ENCODE results near the gene CCDC73.
"Not testable (repeated sequence)": the region's sequence is repeated elsewhere in the genome, so short reads cannot be mapped to it uniquely, and the experiment has no call there.

Gene CCDC73

DNA sequence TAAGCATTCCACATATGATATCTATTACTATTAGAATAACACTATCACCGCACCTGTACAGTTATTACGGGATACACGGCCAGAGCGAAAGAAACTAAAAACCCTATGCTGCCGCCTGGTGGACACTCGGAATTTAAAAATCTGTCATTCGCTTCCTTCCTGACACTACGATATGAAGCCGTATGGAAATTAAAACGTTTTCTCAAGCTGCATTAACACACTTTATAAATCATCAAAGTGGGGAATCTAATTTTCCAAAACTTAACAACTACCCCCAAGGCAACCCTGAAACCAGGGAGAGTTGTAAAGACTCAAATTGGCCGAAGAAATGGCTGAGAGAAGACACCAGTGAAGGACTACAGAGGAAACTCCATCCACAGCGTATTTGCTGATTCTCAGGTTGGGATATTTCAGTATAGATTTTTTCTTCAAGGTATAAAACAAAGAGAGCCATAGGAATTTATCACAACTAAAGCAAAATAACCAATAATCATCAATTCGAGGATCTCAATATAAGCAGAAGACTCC is 1.4 kb downstream of the CCDC73 start:
- peak; percentile 76 to 81 for DNase-seq

DNA sequence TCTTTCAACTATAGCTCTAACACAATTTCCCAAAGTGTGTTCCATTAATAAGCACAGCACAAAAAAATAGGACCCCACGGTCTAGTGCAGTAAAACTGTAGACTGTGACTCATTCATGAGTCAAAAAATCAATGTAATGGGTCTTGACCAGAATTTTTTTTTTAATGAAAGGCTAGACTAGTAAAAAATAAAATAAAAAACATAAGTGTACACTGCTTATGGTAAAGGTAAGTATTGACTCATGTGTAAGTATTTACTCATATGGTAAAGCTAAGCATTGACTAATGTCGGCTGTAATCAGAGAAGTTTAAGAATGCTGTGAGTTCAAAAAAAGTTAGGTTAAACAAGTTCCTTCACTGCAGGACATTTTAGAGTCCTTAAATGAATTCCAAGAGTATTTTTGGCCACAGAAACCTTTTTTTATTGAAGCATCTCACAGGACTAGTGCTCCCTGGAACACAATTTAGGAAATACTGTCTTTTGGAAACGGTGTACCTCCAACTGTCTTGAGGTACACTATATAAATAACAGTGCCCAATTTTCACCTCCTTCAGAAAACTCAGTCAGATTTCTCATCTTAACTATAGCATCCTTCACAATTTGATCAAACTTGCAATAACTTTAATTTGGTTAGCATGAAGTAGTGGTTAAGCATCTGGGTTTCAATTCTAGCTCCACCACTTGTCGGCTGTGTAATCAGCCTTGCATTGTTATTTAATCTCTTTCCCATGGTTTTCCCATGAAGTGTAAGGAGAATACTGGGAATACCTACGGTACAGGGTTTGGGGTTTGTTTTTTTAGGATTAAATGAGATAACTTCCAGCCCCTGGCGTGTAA is 2.1 kb downstream of the CCDC73 start:
- DNase-seq, result no peak

DNA sequence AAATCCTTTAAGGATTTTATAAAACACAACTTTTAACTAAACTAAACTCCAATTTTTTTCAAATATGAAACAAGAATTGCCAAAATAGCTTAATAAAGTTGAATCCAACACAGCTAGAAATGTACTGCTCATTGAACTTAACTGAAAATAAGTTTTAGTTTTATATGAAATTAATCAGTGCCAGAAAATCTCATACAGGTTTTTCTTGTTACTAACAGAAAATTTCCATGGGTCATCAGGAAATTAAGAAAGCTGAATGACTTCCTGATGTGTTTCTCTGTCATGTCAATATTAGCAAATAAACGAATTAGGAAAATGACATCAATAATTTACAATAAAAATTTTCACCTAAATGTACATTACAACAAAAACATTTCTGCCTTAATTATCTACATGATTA is 3.5 kb downstream of the CCDC73 start:
- no peak for DNase-seq

DNA sequence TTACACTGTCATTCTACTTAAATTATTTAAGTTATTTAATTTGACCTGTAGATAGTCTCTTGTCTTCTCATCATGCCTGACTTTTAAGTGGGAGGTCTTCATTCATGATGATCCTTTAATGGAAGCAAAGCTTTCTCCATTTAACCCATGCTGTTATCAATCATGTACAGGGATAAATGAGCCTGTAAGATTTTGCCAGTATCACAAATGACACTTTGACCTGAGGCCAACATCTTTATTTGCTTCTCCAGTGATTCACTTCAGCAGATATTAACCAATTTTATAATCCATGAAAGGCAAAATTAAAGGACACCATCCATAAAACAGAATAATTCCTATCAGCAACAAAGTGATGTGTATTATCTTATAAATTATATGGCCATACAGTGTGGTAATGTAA is 7.7 kb downstream of the CCDC73 start:
- DNase-seq, result no peak

DNA sequence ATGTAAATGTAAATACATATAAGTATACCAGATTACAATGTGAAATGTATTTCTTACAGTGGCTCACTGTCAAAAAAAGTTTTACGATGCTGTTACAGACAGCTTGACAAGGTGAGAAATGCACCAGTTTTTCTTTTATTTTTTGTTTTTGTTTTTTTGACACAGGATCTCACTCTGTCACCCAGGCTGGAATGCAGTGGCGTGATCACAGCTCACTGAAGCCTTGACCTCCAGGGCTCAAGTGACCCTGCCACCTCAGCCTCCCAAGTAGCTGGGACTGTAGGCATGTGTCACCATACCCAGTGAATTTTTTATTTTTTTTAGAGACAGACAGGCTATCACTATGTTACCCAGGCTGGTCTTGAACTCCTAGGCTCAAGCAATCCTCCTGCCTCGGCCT is 9.2 kb downstream of the CCDC73 start:
- no peak for DNase-seq

DNA sequence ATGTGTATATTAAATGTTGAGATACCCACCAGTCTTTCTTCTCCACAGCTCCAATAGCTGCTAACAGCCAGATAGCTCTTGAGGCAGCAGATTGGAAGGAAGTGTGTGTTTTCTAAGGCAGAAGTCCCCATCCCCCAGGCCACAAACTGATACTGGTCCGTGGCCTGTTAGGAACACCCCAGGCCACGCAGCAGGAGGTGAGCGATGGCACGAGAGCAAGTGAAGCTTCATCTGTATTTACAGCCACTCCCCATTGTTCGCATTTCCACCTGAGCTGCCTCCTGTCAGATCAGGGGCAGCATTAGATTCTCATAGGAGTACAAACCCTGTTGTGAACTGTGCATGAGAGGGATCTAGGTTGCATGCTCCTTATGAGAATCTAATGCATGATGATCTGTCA is 12.7 kb downstream of the CCDC73 start:
- DNase-seq, result no peak

DNA sequence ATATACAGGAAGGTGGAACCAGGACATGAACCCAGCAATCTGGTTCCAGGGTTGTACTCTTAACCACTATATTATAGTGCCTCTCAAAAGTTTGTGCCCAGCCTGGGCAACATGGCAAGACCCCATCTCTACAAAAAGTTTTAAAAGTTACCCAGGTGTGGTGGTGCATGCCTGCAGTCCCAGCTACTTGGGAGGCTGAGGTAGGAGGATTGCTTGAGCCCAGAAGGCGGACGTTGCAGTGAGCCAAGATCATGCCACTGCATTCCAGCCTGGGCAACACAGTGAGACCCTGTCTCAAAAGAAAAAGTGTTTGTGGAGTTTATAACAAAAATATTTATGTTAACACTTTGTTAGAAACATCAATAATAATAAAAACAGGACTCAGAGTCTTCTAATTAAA is 13.6 kb downstream of the CCDC73 start:
- DNase-seq, result not testable (repeated sequence)

DNA sequence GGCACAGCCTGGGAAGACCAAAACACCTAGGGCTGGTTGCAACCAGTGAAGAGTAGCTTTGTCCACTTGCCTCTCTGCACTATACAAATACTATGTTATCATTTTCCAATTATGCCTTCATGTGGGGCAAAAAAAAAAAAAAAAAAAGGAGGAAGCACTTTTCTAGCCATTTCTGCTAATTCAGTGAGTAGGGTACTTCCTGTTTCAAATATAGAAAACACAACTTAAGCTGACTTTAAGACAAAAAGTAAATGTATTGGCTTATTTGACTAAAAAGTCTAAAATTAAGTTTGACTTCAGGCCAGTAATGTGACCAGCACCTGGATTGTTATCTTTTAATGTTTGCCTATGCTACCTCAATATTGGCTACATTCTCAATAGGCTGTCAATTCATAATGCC is 15.3 kb downstream of the CCDC73 start:
- DNase-seq, result no peak

DNA sequence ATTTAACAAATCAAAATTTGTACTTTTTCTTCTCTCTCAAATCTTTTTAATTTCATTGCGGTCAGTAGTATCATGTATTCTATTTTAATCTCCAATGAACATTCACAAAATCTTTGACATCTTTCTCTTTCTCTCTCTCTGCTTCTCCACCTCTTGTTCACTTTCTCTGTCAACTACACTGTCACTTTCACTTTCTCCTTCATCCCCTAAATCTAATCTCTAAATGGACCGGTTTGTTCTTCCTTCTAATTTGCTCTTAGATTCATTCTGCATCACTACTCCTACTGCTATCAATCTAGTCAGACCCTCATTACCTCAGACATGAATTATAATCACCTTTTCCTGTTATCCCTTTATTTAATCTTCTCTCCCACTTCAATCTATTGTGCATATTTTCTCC is 18.6 kb downstream of the CCDC73 start:
- no peak for DNase-seq

DNA sequence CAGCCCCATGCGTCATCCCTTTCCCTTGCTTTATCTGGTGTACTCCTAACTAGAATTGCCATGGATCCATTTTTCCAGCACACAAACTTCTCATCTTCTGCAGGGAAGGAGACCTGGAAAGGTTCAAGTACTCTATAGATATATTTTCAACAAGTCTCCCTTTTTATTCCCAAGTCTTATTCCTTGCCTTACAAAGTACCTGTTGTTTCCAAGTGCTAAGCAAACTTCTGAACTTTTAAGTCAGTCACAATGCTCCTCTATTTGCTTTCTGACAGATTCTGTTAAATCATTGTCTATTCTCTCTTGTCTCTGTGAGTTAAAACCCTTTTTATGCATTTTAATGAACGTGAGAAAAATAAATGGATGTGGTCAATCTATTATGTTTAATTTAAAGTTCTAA is 20.4 kb downstream of the CCDC73 start:
- DNase-seq, result no peak

DNA sequence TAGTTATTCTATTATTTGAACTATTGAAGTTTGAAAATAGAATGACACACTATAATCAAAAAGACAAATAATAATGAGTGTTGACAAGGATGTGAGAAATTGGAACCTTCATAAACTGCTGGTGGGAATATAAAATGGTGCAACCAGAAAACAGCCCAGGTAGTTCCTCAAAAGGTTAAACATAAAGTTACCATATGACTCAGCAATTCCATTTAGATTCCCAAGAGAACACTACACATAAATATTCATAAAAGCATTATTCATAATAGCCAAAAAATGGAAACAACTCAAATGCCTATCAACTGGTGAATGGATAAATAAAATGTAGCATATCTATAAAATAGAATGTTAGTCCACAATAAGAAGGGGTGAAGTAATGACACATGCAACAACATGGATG is 21.7 kb downstream of the CCDC73 start:
- DNase-seq, result no peak

DNA sequence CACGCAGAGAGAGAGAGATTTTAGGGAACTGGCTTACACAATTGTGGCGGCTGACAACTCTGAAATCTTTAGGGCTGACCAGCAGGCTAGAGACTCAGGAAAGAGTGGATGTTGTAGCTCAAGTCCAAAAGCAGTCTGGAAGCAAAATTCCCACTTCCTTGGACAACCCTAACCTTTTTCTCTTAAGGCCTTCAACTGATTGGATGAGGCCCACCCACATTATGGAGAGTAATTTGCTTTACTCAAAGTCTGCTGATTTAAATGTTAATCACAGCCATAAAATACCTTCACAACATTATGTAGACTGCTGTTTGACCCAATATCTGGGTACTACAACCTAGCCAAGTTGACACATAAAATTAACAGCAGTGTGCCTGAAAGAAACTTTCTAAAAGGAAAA is 32.7 kb downstream of the CCDC73 start:
- not testable (repeated sequence) for DNase-seq

DNA sequence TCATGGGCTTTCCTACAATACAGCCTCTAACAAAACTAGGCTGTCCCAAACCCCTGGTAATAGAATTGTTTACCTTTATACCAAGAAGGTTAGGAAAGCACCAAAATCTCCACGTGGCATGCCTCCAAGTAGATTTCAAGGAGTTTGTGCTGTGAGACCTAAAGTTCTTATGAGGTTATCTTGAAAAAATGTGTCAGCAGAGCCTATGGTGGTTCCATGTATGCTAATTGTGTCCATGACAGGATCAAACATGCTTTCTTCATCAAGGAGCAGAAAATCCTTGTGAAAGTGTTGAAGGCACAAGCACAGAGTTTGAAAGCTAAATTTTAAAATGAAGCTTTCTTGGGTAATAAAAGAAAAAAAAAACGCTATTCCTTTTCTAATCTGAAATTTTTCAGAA is 36.2 kb downstream of the CCDC73 start:
- DNase-seq, result no peak

DNA sequence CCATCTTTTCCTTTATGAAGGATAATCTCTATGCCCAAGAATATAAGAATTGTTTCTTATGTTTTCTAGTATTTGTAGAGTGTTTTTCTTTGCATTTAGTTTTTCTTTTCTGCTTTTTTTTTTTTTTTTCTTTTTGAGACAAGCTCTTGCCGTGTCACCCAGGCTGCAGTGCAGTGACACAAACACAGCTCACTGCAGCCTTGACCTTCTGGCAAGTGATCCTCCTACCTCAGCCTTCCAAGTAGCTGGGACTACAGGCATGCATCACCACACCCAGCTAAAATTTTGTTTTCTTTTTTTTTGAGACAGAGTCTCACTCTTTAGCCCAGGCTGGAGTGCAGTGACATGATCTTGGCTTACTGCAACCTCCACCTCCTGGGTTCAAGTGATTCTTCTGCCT is 41.3 kb downstream of the CCDC73 start:
- not testable (repeated sequence) for DNase-seq

DNA sequence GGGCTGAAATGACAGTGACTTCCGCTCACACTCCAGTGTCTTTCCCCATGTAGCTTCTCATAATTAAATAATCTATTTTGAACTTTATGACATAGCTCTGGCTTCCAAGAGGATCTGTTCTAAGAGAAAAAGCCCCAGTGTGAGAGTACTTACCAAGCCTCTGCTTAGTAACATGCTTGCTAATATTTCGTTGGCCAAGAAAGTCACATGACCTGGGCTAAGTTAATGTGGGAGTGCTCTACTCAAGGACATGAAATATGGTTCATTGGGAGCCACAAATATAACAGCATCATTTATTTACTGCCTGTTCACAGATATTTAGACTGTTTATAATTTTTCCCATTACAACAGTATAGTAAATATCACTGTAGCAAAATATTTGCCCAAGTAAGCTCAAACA is 42.5 kb downstream of the CCDC73 start:
- no peak for DNase-seq

DNA sequence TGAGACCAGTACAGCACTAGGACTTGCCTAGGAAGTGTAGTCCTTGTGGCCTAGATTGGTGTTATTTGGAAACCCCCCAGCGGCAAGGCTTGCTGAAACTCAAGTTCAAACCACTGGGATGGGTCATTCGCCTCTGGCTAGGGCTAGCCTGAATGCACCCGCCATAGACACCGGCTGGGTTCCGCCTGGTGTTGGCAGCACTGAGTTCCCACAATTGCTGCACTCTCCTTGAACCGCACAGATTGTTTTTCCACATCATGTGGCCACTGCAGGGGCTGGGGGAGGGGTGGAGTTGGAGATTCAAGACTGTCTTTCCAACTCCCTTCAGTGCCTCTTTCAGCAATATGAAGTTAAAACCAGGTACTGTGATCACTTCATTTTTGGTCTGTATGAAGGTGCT is 43.1 kb downstream of the CCDC73 start:
- DNase-seq, result no peak

DNA sequence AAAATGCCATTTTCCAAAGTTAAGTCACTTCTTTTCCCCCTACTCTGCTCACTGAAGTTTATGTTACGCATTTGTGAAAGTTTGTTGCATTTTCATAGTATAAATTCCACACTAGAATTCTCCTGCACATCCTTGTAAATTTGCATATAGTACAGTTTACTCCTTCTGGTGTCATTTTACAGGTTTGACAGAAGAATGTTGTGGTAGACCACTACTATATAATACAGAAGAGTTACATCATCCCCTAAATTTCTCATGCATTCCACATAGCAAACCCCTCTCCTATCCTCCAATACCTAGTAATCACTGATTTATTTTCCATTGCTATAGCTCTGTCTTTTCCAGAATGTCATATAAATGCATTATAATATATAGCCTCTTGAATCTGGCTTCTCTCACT is 64.5 kb downstream of the CCDC73 start:
- DNase-seq, result no peak

DNA sequence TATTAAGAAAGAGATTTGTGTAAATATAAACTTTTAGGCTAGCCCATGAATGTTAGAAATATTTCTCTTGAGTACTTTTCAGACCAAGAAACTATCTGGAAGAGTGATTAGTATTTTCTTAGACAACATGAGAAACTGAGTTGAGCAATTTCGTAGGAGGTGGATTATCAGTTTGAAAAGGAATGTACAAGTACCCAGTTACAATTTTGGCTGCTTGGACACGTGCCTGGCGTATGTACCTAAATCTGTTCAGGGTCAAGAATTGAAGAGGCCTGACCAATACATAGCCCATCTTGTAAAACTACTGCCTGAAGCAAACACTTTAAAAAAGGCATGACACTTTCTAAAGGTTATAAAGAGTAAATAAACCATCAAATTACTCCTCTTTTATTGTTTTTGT is 71.1 kb downstream of the CCDC73 start:
- no peak for DNase-seq

DNA sequence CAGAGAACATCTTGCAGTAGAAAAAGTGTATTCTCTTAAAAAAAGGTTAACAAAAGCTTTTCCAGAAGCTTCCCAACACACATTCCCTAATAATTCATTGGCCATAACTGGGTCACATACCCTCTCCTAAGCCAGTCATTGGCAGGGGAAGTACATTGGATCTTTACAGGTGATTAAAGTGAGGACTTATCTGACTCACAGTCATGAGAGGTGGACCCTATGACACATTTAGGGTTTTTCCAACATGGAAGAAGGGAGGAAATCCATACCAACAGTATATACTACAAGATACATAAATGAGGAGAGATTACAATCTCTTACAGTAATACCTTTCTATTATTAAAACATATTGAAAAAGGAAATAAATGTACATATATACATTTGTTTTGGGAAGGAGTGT is 72.2 kb downstream of the CCDC73 start:
- DNase-seq, result no peak

DNA sequence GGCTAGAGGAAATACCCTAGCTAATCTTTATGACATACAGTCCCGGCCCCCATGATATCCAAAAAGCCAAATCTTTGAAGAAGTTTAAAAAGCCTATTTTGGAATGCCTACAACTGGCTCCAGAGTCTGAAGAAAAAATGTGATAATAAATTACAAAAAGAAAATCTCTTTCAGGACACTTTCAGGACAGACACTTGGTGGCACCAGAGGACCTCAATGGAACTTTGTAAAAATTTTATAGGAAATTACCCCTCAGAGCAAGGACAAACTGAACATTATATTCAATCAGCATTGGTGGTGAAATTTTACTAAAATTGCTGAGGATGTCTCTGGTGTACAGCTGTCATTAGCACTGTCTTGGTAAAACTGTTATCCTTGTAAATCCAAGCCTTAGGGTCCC is 81.0 kb downstream of the CCDC73 start:
- DNase-seq, result no peak

DNA sequence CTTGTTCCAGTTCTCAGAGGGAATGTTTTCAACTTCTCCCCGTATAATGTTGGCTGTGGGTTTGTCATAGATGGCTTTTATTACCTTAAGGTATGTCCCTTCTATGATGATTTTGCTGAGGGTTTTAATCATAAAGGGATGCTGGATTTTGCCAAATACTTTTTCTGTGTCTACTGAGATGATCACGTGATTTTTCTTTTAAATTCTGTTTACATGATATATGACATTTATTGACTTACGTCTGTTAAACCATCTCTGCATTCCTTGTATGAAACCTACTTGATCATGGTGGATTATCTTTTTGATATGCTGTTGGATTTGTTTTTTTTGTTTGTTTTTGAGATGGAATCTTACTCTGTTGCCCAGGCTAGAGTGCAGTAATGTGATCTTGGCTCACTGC is 85.5 kb downstream of the CCDC73 start:
- DNase-seq, result not testable (repeated sequence)

DNA sequence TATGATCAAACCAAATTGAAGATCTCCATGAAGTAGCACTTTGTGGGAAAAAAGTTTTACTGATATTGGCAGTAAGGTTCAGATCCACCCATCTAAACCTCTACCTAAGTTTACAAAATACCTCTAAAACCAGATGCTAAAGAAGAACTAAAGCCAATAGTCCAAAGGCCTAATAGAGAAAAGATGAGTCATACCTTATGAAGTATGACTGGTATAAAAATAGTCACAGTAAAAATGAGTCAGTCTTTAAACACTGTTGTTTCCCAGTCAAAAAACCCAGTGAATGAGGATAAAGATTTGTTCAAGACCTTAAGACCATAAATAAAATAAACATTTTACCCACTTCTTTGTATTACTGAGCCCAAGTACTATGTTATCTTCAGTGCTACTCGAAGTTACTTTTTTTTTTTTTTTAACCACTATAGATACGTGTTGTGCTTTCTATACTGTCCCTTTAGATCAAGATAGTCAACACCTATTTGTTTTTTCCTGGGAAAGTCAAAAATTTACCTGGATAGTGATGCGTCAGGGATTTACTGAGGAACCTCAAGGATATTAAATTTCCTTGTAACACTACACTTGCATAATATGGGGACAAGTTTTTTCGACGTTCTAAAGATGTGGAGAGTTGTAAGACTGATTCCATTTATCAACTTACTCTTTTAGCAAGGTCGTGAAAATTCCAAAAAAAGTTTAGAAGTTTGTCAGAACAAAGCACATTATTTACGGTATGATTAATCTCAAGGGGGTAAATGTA is 87.3 kb downstream of the CCDC73 start:
- no peak for DNase-seq

DNA sequence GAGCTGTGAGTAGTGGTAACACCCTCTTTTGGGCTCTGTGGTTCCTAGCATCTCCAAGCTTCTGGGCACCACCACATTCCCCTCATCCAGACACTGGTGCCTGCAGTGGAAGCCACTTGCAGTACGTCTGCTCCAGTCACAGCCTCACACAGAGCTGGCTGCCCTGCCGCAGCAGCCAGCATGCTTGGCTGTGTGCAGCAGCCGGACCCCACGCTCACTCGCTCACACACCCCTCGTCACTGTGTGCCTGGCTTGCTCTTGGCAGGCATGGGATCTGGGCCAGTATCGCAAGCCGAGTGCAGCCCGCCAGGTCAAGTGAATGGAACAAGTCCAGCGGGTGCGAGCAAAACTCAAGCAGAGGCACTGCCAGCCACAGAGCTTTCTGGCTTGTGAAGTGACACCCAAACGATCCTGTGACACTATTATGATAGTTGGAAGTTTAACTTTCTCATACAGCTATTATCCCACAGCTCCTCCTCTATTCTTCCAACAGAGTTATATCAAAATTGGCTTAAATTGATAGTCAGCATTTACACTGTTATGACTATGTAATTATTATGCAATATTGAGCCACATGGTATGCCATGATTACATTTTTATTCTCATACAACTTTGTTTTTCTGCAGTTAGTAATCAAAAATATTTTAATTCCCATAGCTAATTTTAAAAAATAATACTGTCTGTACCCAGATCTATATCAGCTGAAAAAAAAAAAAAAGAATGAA is 89.0 kb downstream of the CCDC73 start:
- DNase-seq, result no peak

DNA sequence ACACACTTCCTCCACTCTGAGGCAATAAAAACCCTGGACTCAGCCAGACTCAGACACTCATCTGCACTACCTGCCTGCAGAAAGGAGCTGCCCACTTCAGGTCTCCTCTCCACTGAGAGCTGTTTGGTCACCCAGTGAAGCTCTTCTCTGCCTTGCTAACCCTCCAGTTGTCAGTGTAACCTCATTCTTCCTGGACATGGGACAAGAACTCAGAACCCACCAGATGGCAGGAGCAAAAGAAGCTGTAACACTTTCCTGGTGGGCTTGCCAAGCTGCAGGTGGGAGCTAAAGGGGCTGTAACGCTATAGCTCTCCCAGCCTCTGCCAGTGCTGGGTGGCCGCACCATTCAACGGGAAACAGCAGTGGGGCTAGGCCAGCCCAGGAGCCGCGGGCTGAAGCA is 89.7 kb downstream of the CCDC73 start:
- no peak for DNase-seq

Measured in activated CD4-positive, alpha-beta T cell treated with anti-CD3 and anti-CD28 coated beads, Interleukin-2, amount 50 U/mL, for 48 hours (primary cell).